Activated CD8-positive, alpha-beta memory T cell treated with anti-CD3 and anti-CD28 coated beads, Interleukin-2, amount 50 U/mL, for 4 hours (primary cell): ENCODE data around the gene FURIN.
"Not testable (repeated sequence)": the region's sequence is repeated elsewhere in the genome, so short reads cannot be mapped to it uniquely, and the experiment has no call there.

Experiments
- DNase-seq: peaks from one replicate; pipeline ENCODE4 v3.0.0-alpha.2; 2020

FURIN gene

DNA sequence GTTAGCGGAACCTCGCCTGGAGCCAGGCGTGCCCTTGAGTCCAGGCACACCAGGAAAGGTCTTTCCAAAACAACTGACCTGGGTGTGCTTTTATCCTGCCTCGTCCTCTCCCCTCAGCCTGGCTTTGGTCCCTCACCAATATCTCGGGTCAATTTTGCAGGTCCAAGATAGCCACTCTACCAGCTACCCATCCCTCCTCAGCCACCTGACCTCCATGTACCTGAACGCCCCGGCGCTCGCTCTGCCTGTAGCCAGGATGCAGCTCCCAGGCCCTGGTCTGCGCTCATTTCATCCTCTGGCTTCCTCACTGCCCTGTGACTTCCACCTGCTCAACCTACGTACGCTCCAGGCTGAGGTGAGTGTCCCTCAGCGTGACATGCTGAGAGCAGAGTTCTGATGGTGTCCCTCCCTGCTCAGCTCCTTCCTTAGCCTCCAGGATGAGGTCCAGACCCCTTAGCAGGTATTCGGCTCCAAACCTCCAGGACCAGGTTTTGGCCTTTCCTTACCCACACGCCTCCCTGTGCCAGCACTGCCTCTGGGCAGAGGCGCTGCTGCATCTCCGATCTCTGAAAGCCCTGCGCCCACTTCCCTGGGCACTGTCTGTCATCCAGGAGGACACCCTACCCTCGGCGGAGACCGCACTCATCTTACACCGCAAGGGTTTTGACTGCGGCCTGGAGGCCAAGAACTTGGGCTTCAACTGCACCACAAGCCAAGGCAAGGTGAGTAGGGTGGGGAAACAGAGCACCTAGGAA lies 49.8 kb downstream of the FURIN start:
- no peak for DNase-seq

DNA sequence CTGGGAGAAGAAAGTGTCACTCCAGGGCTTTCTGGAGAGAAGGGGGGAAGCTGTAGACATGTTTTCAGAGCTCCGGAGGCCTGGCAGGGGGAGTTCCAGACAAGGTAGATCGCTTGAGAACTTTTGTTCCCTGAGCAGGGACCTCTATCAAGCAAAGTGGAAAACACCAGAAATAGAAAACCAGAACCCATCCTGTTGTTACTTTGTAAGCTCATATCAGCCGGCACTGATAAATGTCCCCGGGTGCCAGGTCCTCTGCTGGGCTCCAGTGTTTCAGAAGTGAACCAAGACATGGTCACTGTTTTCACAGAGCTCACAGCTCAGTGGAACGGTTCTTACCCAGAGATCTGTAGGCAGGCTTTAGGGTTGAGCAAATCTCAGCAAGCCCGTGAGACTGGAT lies 50.4 kb downstream of the FURIN start:
- no peak for DNase-seq

DNA sequence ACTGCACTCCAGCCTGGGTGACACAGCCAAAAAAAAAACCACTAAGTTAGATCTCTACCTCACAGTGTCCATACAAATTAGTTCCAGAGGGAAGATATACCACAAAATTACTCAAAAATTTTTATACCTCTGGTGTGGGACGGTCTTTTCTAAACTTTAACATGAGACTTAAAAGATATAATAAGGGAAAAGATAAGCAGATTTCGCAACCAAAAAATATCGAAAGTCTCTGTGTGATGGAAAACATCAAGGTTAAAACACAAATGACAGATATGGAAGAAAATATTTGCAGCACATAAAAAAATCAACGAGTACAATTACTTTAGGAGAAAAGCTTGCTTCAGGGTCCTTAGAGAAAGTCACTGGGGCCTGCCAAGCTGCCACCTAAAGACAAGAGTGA lies 53.5 kb downstream of the FURIN start:
- no peak for DNase-seq

DNA sequence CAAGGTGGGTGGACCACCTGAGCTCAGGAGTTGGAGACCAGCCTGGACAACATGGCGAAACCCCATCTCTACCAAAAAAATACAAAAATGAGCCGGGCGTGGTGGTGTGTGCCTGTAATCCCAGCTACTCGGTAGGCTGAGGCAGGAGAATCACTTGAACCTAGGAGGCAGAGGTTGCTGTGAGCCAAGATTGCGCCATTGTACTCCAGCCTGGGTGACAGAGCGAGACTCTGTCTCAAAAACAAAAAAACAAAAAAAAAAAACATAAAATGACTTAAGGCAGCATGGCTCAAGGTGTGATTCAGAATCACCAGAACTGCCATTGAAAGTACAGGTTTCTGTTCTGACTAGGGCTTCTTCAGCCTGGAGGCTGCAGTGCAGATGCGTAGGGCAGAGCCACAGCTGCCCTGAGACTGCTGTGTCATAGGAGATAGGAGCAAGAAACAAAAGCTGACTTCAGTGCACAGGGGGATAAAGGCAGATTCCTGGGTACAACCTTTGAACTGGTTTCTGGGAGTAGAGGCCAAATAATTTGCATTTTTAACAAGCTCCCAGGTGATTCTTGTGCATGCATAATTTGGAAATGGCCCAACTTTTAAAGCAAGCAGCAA lies 54.4 kb downstream of the FURIN start:
- DNase-seq: not testable (repeated sequence)

DNA sequence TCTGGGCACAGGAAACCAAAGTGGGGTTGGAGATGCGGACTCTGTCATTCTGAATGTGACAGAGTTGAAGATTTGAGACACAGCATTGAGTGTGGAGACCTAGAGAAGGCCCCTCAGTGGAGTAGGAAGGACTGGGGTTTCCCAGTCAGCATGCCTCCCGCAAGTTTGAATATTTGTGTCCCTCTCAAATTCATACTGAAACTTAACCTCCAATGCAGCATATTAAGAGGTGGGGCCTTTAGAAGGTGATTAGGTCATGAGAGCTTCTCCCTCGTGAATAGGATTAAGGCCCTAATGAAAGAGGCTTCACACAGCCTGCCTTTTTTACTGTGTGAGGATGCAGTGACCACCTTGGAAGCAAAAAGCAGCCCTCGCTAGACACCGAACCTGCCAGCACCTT lies 56.0 kb downstream of the FURIN start:
- DNase-seq: no peak

DNA sequence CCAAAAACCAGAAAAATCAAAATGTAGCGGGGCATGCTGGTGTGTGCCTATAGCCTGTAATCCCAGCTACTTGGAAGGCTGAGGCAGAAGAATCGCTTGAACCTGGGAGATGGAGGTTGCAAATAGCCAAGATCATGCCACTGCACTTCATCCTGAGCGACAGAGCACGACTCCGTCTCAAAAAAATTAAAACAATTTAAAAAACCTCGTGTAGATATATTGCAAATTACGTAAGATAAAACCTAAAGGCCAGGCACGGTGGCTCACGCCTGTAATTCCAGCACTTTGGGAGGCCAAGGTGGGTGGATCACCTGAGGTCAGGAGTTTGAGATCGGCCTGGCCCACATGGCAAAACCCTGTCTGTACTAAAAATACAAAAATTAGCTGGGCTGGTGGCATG lies 58.4 kb downstream of the FURIN start:
- not testable (repeated sequence) for DNase-seq

DNA sequence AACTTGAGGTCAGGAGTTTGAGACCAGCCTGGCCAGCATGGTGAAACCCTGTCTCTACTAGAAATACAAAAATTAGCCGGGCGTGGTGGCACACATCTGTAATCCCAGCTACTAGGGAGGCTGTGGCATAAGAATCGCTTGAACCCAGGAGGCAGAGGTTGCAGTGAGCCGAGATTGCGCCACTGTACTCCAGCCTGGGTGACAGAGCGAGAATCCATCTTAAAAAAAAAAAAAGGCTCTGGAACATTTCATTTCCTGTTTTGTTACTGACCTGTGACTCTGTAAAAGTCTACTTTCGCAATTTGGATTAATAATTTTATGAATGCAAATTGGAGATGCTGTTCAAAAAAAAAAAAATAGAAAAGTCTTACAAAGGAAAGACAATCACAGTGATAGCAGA lies 59.7 kb downstream of the FURIN start:
- DNase-seq: not testable (repeated sequence)

DNA sequence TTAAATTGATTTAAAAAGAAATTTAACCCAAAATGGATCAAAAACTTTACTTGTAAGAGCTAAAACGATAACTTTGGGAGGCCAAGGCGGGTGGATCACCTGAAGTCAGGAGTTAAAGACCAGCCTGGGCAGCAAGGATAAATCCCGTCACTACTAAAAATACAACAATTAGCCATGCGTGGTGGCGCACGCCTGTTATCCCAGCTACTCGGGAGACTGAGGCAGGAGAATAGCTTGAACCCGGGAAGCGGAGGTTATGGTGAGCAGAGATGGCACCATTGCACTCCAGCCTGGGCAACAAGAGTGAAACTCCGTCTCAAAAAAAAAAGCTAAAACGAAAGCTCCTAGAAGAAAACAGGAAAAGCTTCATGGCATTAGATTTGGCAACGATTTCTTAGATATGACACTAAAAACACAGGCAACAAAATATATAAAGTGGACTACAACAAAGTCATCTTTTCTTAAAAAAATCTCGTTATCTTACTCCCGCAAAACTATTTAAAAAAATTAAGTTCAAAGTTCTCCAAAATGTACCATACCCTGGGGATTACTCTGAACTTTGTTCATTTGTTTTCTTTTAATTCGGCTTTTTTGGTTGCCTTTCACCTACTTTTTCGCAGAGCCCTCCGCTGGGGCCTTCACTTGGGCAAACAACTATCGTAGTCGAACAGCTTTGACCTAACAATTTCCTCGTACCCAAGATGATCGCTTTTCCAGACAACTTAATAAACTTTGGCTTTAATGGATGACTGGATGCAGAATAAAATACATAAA lies 61.0 kb downstream of the FURIN start:
- DNase-seq: no peak

DNA sequence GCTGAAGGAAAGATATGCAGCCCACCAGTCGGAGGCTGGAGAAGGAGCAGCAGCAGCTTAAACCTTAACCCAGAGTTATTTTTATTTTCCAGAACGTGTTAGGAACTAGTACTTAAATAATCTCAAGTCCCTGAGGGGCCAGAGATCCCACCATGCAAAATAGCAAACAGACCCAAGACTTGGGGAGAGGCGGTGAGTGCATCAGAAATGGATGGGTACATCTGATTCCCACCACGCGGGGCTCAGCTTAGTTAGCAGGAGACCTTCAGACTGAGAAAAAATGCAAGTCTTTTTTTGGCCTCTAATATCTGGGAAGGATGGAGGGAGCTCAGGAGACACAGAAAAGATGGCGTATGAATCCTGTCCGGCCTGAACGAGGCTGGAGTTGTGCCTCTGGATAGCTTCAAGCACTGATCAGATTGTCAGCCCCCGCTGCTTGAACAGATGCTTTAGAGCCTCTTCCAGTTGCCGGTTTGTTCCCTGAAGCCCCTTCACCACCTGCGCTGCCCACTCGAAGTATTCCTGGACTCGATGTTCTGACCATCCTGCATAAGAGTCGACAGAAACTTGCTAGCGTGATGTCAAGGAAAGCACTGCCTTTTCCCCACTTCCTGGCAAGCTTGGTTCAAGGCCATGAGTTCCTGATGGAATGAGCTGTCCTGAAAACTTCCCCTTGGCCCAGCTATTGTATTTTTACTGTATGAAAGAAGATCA lies 62.6 kb downstream of the FURIN start:
- DNase-seq: no peak

DNA sequence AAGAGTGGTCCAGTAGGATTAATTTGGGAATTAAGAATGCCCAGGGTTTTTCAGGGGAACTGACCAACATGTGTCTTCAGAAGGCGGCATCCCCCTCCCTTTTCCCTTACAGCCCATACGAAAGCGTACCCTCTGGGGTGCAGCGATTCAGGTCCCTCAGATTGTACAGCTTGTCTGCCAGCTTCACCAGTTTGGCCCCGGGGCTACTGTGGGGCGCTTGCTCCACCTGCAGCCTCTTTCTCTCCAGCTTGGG lies 63.1 kb downstream of the FURIN start:
- no peak for DNase-seq

DNA sequence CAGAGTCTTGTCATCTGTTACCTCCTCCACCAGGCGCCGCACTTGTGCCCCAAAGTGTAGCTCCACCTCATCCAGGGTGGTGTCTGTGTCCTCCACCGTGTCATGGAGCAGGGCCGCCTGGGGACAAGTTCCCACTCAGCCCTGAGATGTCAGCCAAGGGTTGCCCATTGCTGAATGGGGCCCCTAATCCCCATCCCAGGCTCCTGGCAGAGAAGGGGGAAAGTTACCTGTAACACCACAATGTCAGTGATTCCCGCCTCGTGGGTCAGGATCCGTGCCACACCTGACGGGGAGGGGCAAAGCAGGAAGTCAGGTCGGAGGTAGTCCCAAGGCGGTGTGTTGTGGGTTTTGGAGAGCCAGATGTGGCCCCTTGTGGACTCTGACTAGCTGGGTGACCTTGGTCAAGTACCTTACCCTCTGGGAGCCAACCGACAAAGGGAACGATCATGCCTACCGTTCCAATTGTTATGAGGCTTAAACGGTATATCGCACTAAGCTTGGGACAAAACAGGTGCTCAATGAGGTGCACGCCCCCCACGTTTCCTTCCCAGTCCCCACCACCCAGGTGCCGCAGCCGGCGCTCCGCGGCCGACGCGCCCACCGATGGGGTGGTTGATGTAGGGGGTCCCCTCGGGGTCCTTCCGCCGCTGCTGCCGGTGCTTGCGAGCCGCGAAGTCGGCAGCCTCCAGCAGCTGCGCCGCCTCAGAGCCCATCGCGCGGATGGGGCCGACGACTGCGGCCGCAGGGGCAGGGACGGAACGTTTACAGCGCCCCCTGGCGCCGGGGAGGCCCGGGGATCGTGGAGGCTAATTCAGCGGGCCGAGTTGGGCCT lies 63.7 kb downstream of the FURIN start, which contains the start of gene HDDC3:
Gene HDDC3, minus strand, starts transcription at position 722 of the 832 bp plus-strand sequence. Its CDS starts 9 bp downstream, at position 713.
- DNase-seq: peak; percentile 91

DNA sequence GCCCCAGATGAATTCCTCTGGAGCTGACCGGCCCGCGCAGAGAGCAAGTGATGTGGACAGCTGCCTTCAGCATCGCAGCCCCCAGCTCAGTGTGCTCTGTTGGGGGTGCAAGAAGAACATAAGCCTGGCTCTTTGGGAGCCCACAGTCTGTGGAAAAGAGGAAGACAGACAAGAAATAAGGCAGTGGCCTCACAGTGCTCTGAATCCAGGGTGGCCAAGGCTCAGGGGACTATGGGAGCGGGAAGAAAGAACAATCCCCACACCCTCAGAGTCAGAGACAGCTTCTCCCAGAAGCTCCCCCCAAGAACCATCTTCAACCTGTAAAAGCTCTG lies 64.2 kb downstream of the FURIN start:
- no peak for DNase-seq
